Activated CD4-positive, alpha-beta T cell treated with anti-CD3 and anti-CD28 coated beads, Interleukin-2, Interleukin-4, amounts not matched to agents 100 ng/mL and 50 ng/mL, durations not matched to agents 16 hours and 8 hours (primary cell): ENCODE measurements around the gene GTF2A1L.
"Not testable (repeated sequence)": the region's sequence is repeated elsewhere in the genome, so short reads cannot be mapped to it uniquely, and the experiment has no call there.

Source experiments
- DNase-seq: peaks from one replicate; pipeline ENCODE4 v3.0.0-alpha.2; 2020; ENCODE audit warnings: low spot score

GTF2A1L gene

GRCh38 chr2:48617618-48618017 lies at the start of gene GTF2A1L:
GTF2A1L (plus strand) TSS chr2:48617856; CDS start chr2:48617875, 19 bp downstream.
- no peak for DNase-seq

- peak; percentile 24 for DNase-seq
These were observed 49.1 kb upstream of the GTF2A1L start for GRCh38 chr2:48568547-48568946.

- no peak for DNase-seq
These were observed 48.2 kb upstream of the GTF2A1L start for GRCh38 chr2:48569433-48569832.

GRCh38 chr2:48572816-48573215 lies 44.8 kb upstream of the GTF2A1L start:
- DNase-seq: no peak

GRCh38 chr2:48574353-48575287 lies 43.0 kb upstream of the GTF2A1L start:
- DNase-seq: peak; percentile 30

GRCh38 chr2:48578313-48578712 lies 39.3 kb upstream of the GTF2A1L start:
- DNase-seq: no peak

- no peak for DNase-seq
These were observed 33.7 kb upstream of the GTF2A1L start for GRCh38 chr2:48583961-48584360.

- no peak for DNase-seq
These were observed 33.1 kb upstream of the GTF2A1L start for GRCh38 chr2:48584551-48584950.

GRCh38 chr2:48586433-48586832 lies 31.2 kb upstream of the GTF2A1L start:
- no peak for DNase-seq

GRCh38 chr2:48587560-48587959 lies 30.1 kb upstream of the GTF2A1L start:
- no peak for DNase-seq

- DNase-seq: no peak
These were observed 29.7 kb upstream of the GTF2A1L start for GRCh38 chr2:48587961-48588360.

GRCh38 chr2:48588745-48589144 lies 28.9 kb upstream of the GTF2A1L start:
- DNase-seq: no peak

GRCh38 chr2:48589170-48589767 lies 28.4 kb upstream of the GTF2A1L start:
- no peak for DNase-seq

- no peak for DNase-seq
These were observed 27.6 kb upstream of the GTF2A1L start for GRCh38 chr2:48590017-48590416.

- no peak for DNase-seq
These were observed 25.6 kb upstream of the GTF2A1L start for GRCh38 chr2:48592067-48592466.

GRCh38 chr2:48596751-48597150 lies 20.9 kb upstream of the GTF2A1L start:
- DNase-seq: not testable (repeated sequence)

GRCh38 chr2:48597492-48597891 lies 20.2 kb upstream of the GTF2A1L start:
- DNase-seq: no peak

- peak; percentile 50 for DNase-seq
These were observed 17.3 kb upstream of the GTF2A1L start for GRCh38 chr2:48600204-48600813.

GRCh38 chr2:48600917-48601316 lies 16.7 kb upstream of the GTF2A1L start:
- DNase-seq: no peak

- peak; percentile 19 for DNase-seq
These were observed 16.3 kb upstream of the GTF2A1L start for GRCh38 chr2:48601349-48601748.

- no peak for DNase-seq
These were observed 12.0 kb upstream of the GTF2A1L start for GRCh38 chr2:48605482-48606175.

- DNase-seq: no peak
These were observed 10.2 kb upstream of the GTF2A1L start for GRCh38 chr2:48607307-48608014.
